Neuronal stem cell (in vitro differentiated cells): ENCODE results near the gene TSPAN15.
A peak's percentile ranks its signal among the peaks of the same experiment; 100 is the strongest.

Source experiments
- DNase-seq: peaks from one replicate; pipeline ENCODE4 v3.0.0-alpha.2; 2013; ENCODE audit warnings: low spot score
- H2AFZ ChIP-seq: one replicate; pipeline ENCODE4 v1.6.1; 2013; ENCODE audit warnings: mild to moderate bottlenecking, low read length, inconsistent platforms
- H2AK5ac ChIP-seq: 2 replicates; pipeline ENCODE4 v1.6.1; 2013; ENCODE audit warnings: low read depth, mild to moderate bottlenecking, inconsistent platforms, low read length, moderate library complexity, mixed read lengths
- H2BK120ac ChIP-seq: 2 replicates; pipeline ENCODE4 v1.6.1; 2013; ENCODE audit warnings: low read depth, mild to moderate bottlenecking, inconsistent platforms, low read length, moderate library complexity, mixed read lengths
- H2BK12ac ChIP-seq: one replicate; pipeline ENCODE4 v1.6.1; 2013; ENCODE audit warnings: low read length, inconsistent platforms
- H2BK15ac ChIP-seq: 2 replicates; pipeline ENCODE4 v1.6.1; 2013; ENCODE audit warnings: mild to moderate bottlenecking, low read length, inconsistent platforms, mixed read lengths
- H2BK5ac ChIP-seq: one replicate; pipeline ENCODE4 v1.6.1; 2013; ENCODE audit warnings: inconsistent platforms, mild to moderate bottlenecking, low read length, moderate library complexity
- H3K14ac ChIP-seq: one replicate; pipeline ENCODE4 v1.6.1; 2013; ENCODE audit warnings: low read length, inconsistent platforms
- H3K18ac ChIP-seq: 2 replicates; pipeline ENCODE4 v1.6.1; 2013; ENCODE audit warnings: low read length, inconsistent platforms
- H3K23ac ChIP-seq: 2 replicates; pipeline ENCODE4 v1.6.1; 2013; ENCODE audit warnings: low read depth, mild to moderate bottlenecking, mixed read lengths, low read length, inconsistent platforms; ENCODE audit not compliant: poor library complexity
- H3K27ac ChIP-seq: replicated peaks from 3 replicates; pipeline ENCODE4 v1.5.1; 2013; ENCODE audit warnings: low read length, inconsistent platforms
- H3K27me3 ChIP-seq, 3 experiments: 2 replicates each; pipeline ENCODE4 v1.6.1; 2013; ENCODE audit warnings: low read length in 3 of 3, mild to moderate bottlenecking in 2 of 3, inconsistent platforms in 1 of 3, low read depth in 1 of 3, mixed read lengths in 1 of 3, moderate library complexity in 1 of 3; ENCODE audit not compliant: control insufficient read depth in 3 of 3, insufficient read depth in 3 of 3
- H3K36me3 ChIP-seq, 2 donors: replicated peaks in 1 of 2; 2 replicates each; pipeline ENCODE4 v1.6.1; 2013; ENCODE audit warnings: low read length in 2 of 2; ENCODE audit not compliant: control insufficient read depth in 2 of 2, insufficient read depth in 2 of 2
- H3K4ac ChIP-seq: 2 replicates; pipeline ENCODE4 v1.6.1; 2013; ENCODE audit warnings: inconsistent platforms, mild to moderate bottlenecking, low read length, moderate library complexity
- H3K4me1 ChIP-seq, 2 donors: 1 replicate in 1 of 2; 2 replicates in 1 of 2; pipeline ENCODE4 v1.6.1; 2013; ENCODE audit warnings: low read length in 2 of 2, low read depth in 1 of 2; ENCODE audit not compliant: control insufficient read depth in 2 of 2, insufficient read depth in 1 of 2
- H3K4me2 ChIP-seq: one replicate; pipeline ENCODE4 v1.6.1; 2013; ENCODE audit warnings: mild to moderate bottlenecking, low read length, inconsistent platforms; ENCODE audit not compliant: insufficient read depth, poor library complexity, severe bottlenecking
- H3K4me3 ChIP-seq, 2 donors: 2 replicates each; pipeline ENCODE4 v1.5.1; 2013; ENCODE audit warnings: low read length in 2 of 2, mild to moderate bottlenecking in 2 of 2, inconsistent platforms in 1 of 2, moderate library complexity in 1 of 2
- H3K79me1 ChIP-seq: one replicate; pipeline ENCODE4 v1.6.1; 2013; ENCODE audit warnings: low read depth, mild to moderate bottlenecking, inconsistent platforms, low read length, moderate library complexity
- H3K9ac ChIP-seq: one replicate; pipeline ENCODE4 v1.6.1; 2013; ENCODE audit warnings: mild to moderate bottlenecking, low read depth, low read length, inconsistent platforms; ENCODE audit not compliant: poor library complexity
- H3K9me3 ChIP-seq, 2 donors: replicated peaks in 1 of 2; 2 replicates each; pipeline versions ENCODE3 to v1.6.1; 2013; ENCODE audit warnings: low read length in 2 of 2, mild to moderate bottlenecking in 2 of 2, inconsistent platforms in 1 of 2, low read depth in 1 of 2, mixed read lengths in 1 of 2, moderate library complexity in 1 of 2; ENCODE audit not compliant: control insufficient read depth in 2 of 2, insufficient read depth in 1 of 2
- H4K8ac ChIP-seq: one replicate; pipeline ENCODE4 v1.6.1; 2013; ENCODE audit warnings: low read depth, mild to moderate bottlenecking, inconsistent platforms, low read length, moderate library complexity
- H4K91ac ChIP-seq: one replicate; pipeline ENCODE4 v1.6.1; 2013; ENCODE audit warnings: low read length, low read depth, mild to moderate bottlenecking, inconsistent platforms; ENCODE audit not compliant: poor library complexity
- WGBS, 2 donors: extraction: QIAGEN DNeasy Blood & Tissue Kit; methylation state at CpG; one replicate each; pipeline ENCODE4 v1.1.7; 2013; ENCODE audit warnings: missing lambda C conversion rate in 2 of 2, mixed read lengths in 1 of 2; ENCODE audit not compliant: insufficient read length in 2 of 2, insufficient replicate concordance in 1 of 2; ENCODE audit errors: extremely low coverage in 2 of 2; 5-methylcytosine and 5-hydroxymethylcytosine counted together

The TSPAN15 gene

GRCh38 chr10:69459101-69459790 lies 8.0 kb downstream of the TSPAN15 start:
- Histone ChIP-seq H3K79me1 (no peaks in the 10 kb centered on the region), H3K4me3 (no peak overlapping the region), H2BK12ac (no peak overlapping the region), H3K4me2 (no peak overlapping the region), H3K18ac (no peak overlapping the region), H3K4me1 (peaks cover 0 to 2% of the 10 kb centered on the region in 2 donors), H4K91ac (no peak overlapping the region), H3K9me3 (no peaks in the 10 kb centered on the region), H3K36me3 (no peaks in the 10 kb centered on the region), H3K23ac (no peak overlapping the region), H2AFZ (no peak overlapping the region), H3K4ac (no peak overlapping the region), H2BK120ac (no peak overlapping the region), H2BK5ac (no peak overlapping the region), H3K14ac (no peak overlapping the region), H2AK5ac (no peak overlapping the region), H3K27ac (no peak overlapping the region), H3K27me3 (peaks cover 0 to 2% (median 0%) of the 10 kb centered on the region in 3 experiments), H4K8ac (no peak overlapping the region), H3K9ac (no peak overlapping the region), H2BK15ac (no peak overlapping the region)
- no CpG with 5 or more reads among the region's 8 CpGs for WGBS, 2 donors
- no peak for DNase-seq

- no peak overlapping the region for H3K27ac ChIP-seq
- H3K36me3 ChIP-seq: no peaks in the 10 kb centered on the region
- H2BK120ac ChIP-seq: no peak overlapping the region
- no peak overlapping the region for H2BK12ac ChIP-seq
- no peak for DNase-seq
- no peak overlapping the region for H2BK15ac ChIP-seq
- no peak overlapping the region for H3K4me3 ChIP-seq
- peaks cover 0 to 9% (median 0%) of the 10 kb centered on the region in 3 experiments for H3K27me3 ChIP-seq
- H3K9ac ChIP-seq: no peak overlapping the region
- no peak overlapping the region for H3K4ac ChIP-seq
- no peaks in the 10 kb centered on the region for H3K9me3 ChIP-seq
- H4K91ac ChIP-seq: no peak overlapping the region
- no peaks in the 10 kb centered on the region for H3K79me1 ChIP-seq
- no peak overlapping the region for H2AFZ ChIP-seq
- H2AK5ac ChIP-seq: peak overlapping the region; percentile 30
- peak overlapping the region; percentile 5 for H3K18ac ChIP-seq
- peak overlapping the region; percentile 64 for H3K14ac ChIP-seq
- H3K23ac ChIP-seq: no peak overlapping the region
- WGBS, 2 donors: no CpG with 5 or more reads among the region's 12 CpGs
- H3K4me2 ChIP-seq: no peak overlapping the region
- H4K8ac ChIP-seq: no peak overlapping the region
- no peak overlapping the region for H2BK5ac ChIP-seq
- H3K4me1 ChIP-seq: peaks cover 0 to 2% of the 10 kb centered on the region in 2 donors
Observed at GRCh38 chr10:69459893-69460575, 8.8 kb downstream of the TSPAN15 start.

GRCh38 chr10:69460576-69461242 lies 9.4 kb downstream of the TSPAN15 start:
- Histone ChIP-seq H2BK5ac (no peak overlapping the region), H3K79me1 (no peaks in the 10 kb centered on the region), H3K18ac (no peak overlapping the region), H3K14ac (peak overlapping the region; percentile 64), H3K4me3 (no peak overlapping the region), H3K27me3 (peaks cover 0 to 14% (median 0%) of the 10 kb centered on the region in 3 experiments), H3K9me3 (no peaks in the 10 kb centered on the region), H3K9ac (no peak overlapping the region), H2BK120ac (no peak overlapping the region), H3K27ac (no peak overlapping the region), H2BK15ac (no peak overlapping the region), H2BK12ac (no peak overlapping the region), H2AK5ac (peak overlapping the region; percentile 30), H3K36me3 (no peaks in the 10 kb centered on the region), H2AFZ (no peak overlapping the region), H3K23ac (no peak overlapping the region), H4K8ac (no peak overlapping the region), H3K4me2 (no peak overlapping the region), H4K91ac (no peak overlapping the region), H3K4me1 (peaks cover 0 to 2% of the 10 kb centered on the region in 2 donors), H3K4ac (no peak overlapping the region)
- no peak for DNase-seq
- no CpG with 5 or more reads among the region's 9 CpGs for WGBS, 2 donors
